ENCODE results near the gene TRAPPC5. TPM values are rescaled to one million over a fixed set of nuclear protein-coding genes. Genes with fewer than 3 reads are reported as not detected.

TRAPPC5 gene
- total RNA-seq, 1 experiment from 2014 or later: 101 TPM

DNA sequence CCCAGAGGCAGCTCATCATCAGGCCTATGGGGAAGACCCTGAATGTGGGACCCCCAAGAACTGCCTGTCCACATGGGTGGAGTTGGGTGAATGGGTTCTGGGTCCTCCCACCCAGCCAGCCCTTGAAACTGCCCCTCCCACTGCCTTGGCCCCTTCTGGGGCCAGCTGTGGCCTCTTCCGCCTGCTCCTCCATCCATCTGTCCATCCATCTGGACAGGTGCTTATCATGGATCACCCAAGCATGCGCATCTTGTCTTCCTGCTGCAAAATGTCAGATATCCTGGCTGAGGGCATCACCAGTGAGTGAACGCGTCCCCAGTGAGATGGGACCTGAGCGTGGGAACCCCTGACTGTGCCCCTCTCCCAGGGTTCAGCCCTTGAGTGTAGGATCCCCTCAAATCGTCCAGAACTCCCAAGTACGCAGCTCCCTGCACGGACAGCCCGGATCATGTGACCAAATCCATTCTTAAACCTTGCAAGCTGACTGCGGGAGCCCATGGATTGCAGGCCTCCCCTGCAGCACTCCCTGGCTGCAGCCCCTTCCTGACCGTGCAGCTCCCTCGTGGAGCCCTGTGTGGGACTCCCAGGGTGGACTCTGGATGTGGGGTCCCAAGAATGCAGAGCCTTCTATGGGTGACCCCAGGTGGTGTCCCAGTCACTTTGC is 41.7 kb upstream of the TRAPPC5 start (continued):
- TF ChIP-seq TCF7L2 (IDR thresholded peaks at IDR 0.05; ENCODE audit: borderline replicate concordance, extremely low read depth, insufficient read depth, insufficient read length): no peak
- TF ChIP-seq CEBPB (IDR thresholded peaks at IDR 0.05; ENCODE audit: low read depth): no peak
- no peak for TF ChIP-seq RAD21 (IDR thresholded peaks at IDR 0.05; ENCODE audit: low read depth)
- TF ChIP-seq SP1 (IDR thresholded peaks at IDR 0.05; ENCODE audit: low read depth): no peak
- no peak for TF ChIP-seq YY1 (IDR thresholded peaks at IDR 0.05; ENCODE audit: extremely low read depth, insufficient replicate concordance, low read depth, low read length)
- TF ChIP-seq, protein P1, sequence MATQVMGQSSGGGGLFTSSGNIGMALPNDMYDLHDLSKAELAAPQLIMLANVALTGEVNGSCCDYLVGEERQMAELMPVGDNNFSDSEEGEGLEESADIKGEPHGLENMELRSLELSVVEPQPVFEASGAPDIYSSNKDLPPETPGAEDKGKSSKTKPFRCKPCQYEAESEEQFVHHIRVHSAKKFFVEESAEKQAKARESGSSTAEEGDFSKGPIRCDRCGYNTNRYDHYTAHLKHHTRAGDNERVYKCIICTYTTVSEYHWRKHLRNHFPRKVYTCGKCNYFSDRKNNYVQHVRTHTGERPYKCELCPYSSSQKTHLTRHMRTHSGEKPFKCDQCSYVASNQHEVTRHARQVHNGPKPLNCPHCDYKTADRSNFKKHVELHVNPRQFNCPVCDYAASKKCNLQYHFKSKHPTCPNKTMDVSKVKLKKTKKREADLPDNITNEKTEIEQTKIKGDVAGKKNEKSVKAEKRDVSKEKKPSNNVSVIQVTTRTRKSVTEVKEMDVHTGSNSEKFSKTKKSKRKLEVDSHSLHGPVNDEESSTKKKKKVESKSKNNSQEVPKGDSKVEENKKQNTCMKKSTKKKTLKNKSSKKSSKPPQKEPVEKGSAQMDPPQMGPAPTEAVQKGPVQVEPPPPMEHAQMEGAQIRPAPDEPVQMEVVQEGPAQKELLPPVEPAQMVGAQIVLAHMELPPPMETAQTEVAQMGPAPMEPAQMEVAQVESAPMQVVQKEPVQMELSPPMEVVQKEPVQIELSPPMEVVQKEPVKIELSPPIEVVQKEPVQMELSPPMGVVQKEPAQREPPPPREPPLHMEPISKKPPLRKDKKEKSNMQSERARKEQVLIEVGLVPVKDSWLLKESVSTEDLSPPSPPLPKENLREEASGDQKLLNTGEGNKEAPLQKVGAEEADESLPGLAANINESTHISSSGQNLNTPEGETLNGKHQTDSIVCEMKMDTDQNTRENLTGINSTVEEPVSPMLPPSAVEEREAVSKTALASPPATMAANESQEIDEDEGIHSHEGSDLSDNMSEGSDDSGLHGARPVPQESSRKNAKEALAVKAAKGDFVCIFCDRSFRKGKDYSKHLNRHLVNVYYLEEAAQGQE (IDR thresholded peaks at IDR 0.05; ENCODE audit: low read depth): no peak

DNA sequence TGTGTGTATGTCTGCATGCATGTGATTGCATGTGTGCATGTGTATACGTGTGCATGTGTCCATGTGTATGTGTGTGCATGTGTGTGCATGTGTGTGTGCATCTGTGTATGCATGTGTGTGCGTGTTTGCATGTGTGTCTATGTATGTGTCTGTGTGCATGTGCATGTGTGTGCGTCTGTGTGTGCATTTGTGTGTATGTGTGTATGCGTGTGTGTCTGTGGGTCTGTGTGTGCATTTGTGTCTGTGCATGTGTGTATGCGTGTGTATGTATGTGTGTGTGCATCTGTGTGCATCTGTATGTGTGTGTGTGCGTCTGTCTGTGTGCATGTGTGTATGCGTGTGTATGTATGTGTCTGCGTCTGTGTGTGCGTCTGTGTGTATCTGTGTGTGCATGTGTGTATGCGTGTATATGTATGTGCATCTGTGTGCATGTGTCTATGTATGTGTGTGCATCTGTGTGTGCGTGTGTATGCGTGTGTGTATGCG is 40.7 kb upstream of the TRAPPC5 start:
- BruUV-seq (replicated peaks): no TSS peak
- ChIA-PET POLR2A (no interaction called here), CTCF (no interaction called here), RAD21 (ENCODE audit: low non-redundant PET in 1 of 2, low total read pairs in 2 of 2, uncharacterized antibody in 2 of 2, unreplicated experiment in 2 of 2) (no interaction called here)
- Histone ChIP-seq H3K79me2 (ENCODE audit: insufficient read depth, low read length) (peaks cover 17% of the 10 kb centered on the region), H3K4me2 (ENCODE audit: low read length) (no peak overlapping the region), H3K27ac (ENCODE audit: low read depth, low read length) (no peak overlapping the region), H3K36me3 (ENCODE audit: control insufficient read depth in 1 of 2, insufficient read depth in 2 of 2, low read length in 2 of 2) (no peaks in the 10 kb centered on the region; a peak in 1 of 4 replicates), H3K27me3 (ENCODE audit: insufficient read depth, low read length) (no peaks in the 10 kb centered on the region), H3K4me1 (ENCODE audit: control insufficient read depth in 1 of 2, insufficient read depth in 2 of 2, low read length in 2 of 2) (peaks cover 8 to 27% of the 10 kb centered on the region in 2 experiments; a peak in 3 of 4 replicates), H3K9me2 (ENCODE audit: insufficient read depth) (no peaks in the 10 kb centered on the region), H3K9ac (ENCODE audit: low read length) (no peak overlapping the region), H3K4me3 (replicated peaks in 1 of 2; ENCODE audit: low read depth in 1 of 2, low read length in 2 of 2) (no peak overlapping the region), H4K20me1 (ENCODE audit: insufficient read depth) (no peaks in the 10 kb centered on the region), H3K9me3 (ENCODE audit: control insufficient read depth in 1 of 2, insufficient read depth in 1 of 2, low read depth in 1 of 2, low read length in 2 of 2) (peaks cover 0 to 4% of the 10 kb centered on the region in 2 experiments; a peak in 1 of 4 replicates), H2AFZ (ENCODE audit: low read depth, low read length, poor library complexity, severe bottlenecking) (no peak overlapping the region)
- no peak for DNase-seq (ENCODE audit: low read depth, low spot score)
- intact Hi-C loops (cut with micrococcal nuclease): no loop called here
- no peak for ATAC-seq
- no peak for TF ChIP-seq RAD21 (IDR thresholded peaks at IDR 0.05; ENCODE audit: low read depth)
- no peak for TF ChIP-seq YY1 (IDR thresholded peaks at IDR 0.05; ENCODE audit: extremely low read depth, insufficient replicate concordance, low read depth, low read length)
- TF ChIP-seq JUND (IDR thresholded peaks at IDR 0.05): no peak
- TF ChIP-seq POLR2AphosphoS5 (IDR thresholded peaks at IDR 0.05; ENCODE audit: low read depth, low read length): no peak
- no peak for TF ChIP-seq SRF (IDR thresholded peaks at IDR 0.05; ENCODE audit: low read depth)
- TF ChIP-seq TCF7L2 (IDR thresholded peaks at IDR 0.05; ENCODE audit: borderline replicate concordance, extremely low read depth, insufficient read depth, insufficient read length): no peak
- no peak for TF ChIP-seq EZH2phosphoT487 (IDR thresholded peaks at IDR 0.05; ENCODE audit: borderline replicate concordance)
- no peak for TF ChIP-seq POLR2A (IDR thresholded peaks at IDR 0.05; ENCODE audit: borderline replicate concordance, extremely low read depth, insufficient read depth, insufficient read length)
- TF ChIP-seq EZH2 (IDR thresholded peaks at IDR 0.05): no peak
- TF ChIP-seq EGR1 (IDR thresholded peaks at IDR 0.05; ENCODE audit: low read depth): no peak
- TF ChIP-seq MAX (IDR thresholded peaks at IDR 0.05): no peak
- no peak for TF ChIP-seq ATF3 (IDR thresholded peaks at IDR 0.05)
- no peak for TF ChIP-seq ZFX (IDR thresholded peaks at IDR 0.05)
- TF ChIP-seq CTCF (IDR thresholded peaks at IDR 0.05 in 2 of 3, conservative IDR thresholded peaks at IDR 0.05 in 1 of 3; ENCODE audit: borderline replicate concordance in 1 of 3, insufficient read depth in 1 of 3, low read depth in 2 of 3, low read length in 2 of 3): no peak
